ENCODE measurements around the gene TTC21B.

The TTC21B gene

GRCh38 chr2:165827016-165827920, 126.3 kb downstream of the TTC21B start:
- DNase-seq (ENCODE audit: low read depth in 1 of 2, low spot score in 1 of 2): no peak
- Histone ChIP-seq H3K27me3 (ENCODE audit: insufficient read depth, poor library complexity, severe bottlenecking) (no peaks in the 10 kb centered on the region), H3K4me3 (replicated peaks; ENCODE audit: insufficient read depth, low read length) (no peak overlapping the region), H3K27ac (replicated peaks) (no peak overlapping the region)
- TF ChIP-seq GABPA (IDR thresholded peaks at IDR 0.05; ENCODE audit: low read depth): no peak
- TF ChIP-seq POLR2AphosphoS5 (IDR thresholded peaks at IDR 0.05; ENCODE audit: low read depth): no peak
- no peak for TF ChIP-seq SPI1 (IDR thresholded peaks at IDR 0.05; ENCODE audit: borderline replicate concordance, low read depth)
- no peak for TF ChIP-seq CTCF (IDR thresholded peaks at IDR 0.05; ENCODE audit: insufficient read depth, low read length)
- TF ChIP-seq REST (IDR thresholded peaks at IDR 0.05; ENCODE audit: insufficient replicate concordance, low read depth): no peak

GRCh38 chr2:165825041-165825440, 128.5 kb downstream of the TTC21B start:
- Histone ChIP-seq H3K4me3 (replicated peaks; ENCODE audit: insufficient read depth, low read length) (no peak overlapping the region), H3K27me3 (ENCODE audit: insufficient read depth, poor library complexity, severe bottlenecking) (no peaks in the 10 kb centered on the region), H3K27ac (replicated peaks) (no peak overlapping the region)
- no peak for DNase-seq (ENCODE audit: low read depth in 1 of 2, low spot score in 1 of 2)
- TF ChIP-seq SPI1 (IDR thresholded peaks at IDR 0.05; ENCODE audit: borderline replicate concordance, low read depth) (no peak), POLR2AphosphoS5 (IDR thresholded peaks at IDR 0.05; ENCODE audit: low read depth) (no peak), REST (IDR thresholded peaks at IDR 0.05; ENCODE audit: insufficient replicate concordance, low read depth) (no peak), GABPA (IDR thresholded peaks at IDR 0.05; ENCODE audit: low read depth) (no peak), CTCF (IDR thresholded peaks at IDR 0.05; ENCODE audit: insufficient read depth, low read length) (no peak)

Measured in HL-60 (cell line).